G401 (cell line): ENCODE results near the gene BSN. TPM values are rescaled to one million over a fixed set of nuclear protein-coding genes. Genes with fewer than 3 reads are reported as not detected.
"Not testable (repeated sequence)": the region's sequence is repeated elsewhere in the genome, so short reads cannot be mapped to it uniquely, and the experiment has no call there.

Experiments
- DNase-seq: peaks from one replicate; pipeline ENCODE4 v3.0.0-alpha.2; 2015; ENCODE audit warnings: low spot score
- in situ Hi-C: cut with HindIII; loops from 2 replicates; pipeline ENCODE4 v1.10.0; 2016; ENCODE audit warnings: low sequenced_read_pairs, mixed read lengths
- total RNA-seq: library from RNA; depleted of rRNA; stranded (reverse); fragments of >200 nt; shearing (Covaris generic); gene quantifications from 2 replicates; pipeline ENCODE4 v1.2.3, GENCODE V29; 2014

The BSN gene
- total RNA-seq, 1 experiment from 2014 or later: 0.24 TPM

DNA sequence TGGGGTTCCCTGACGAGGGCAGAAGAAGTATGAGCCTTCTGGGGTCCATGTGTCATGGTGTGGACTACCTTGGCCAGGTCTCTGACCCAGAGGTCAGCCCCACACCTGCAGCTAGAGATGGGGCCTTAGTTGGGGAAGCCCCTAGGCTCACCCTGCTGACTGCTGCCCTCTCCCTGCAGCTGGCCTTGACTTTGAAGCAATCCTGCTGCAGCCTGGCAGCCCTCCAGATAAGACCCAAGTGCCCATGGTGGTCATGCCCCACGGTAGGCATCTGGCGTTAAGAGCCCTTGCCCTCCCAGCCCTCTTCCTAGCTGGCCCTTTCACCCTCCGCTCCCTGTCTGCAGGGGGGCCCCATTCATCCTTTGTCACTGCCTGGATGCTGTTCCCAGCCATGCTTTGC is 127.3 kb downstream of the BSN start:
- in situ Hi-C loops: no loop called here
- DNase-seq: no peak

DNA sequence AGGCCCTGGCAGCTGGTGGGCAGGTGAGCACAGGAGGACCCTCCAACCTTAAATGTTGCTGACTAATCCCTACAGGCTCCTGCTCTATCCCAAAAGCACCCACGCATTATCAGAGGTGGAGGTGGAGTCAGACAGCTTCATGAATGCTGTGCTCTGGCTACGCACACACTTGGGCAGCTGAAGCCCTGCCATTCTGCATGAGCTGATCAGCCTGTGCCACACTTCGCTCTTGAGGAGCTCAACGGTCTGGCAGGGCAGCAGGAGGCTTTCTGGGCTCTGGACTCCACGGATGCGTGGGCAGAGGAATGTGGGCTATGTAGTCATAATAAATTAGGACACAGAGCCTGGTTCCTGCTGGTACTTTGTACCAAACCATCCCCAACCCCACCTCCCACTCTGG is 128.9 kb downstream of the BSN start:
- DNase-seq: no peak
- in situ Hi-C loops: no loop called here

DNA sequence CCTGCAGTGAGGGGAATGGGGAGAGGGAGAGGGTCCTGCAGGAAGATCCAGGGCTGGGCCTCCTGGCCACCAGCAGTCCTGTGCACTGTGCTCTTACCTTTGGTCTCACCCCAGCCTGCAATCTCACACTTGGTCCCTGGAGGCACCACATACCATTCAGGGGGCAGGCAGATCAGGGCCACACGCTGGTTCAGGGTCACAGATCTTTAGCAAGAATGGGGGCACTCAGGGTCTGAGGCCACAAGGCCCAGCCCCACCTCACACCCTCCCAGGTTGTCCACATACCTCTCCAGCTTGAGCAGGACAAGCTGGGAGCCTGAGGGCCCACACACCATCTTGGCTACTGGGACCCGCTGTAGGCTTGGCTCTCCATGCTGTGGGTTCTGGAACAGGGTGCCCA is 130.2 kb downstream of the BSN start:
- in situ Hi-C loops: not testable (repeated sequence)

GRCh38 chr3:49685103-49685502 is 130.8 kb downstream of the BSN start:
- in situ Hi-C loops, DNase-seq: not testable (repeated sequence)

More for the DNA sequence above, 130.2 kb downstream of the BSN start:
- DNase-seq: not testable (repeated sequence)

- in situ Hi-C loops, DNase-seq: not testable (repeated sequence)
These were observed 131.6 kb downstream of the BSN start for GRCh38 chr3:49685846-49686245.

DNA sequence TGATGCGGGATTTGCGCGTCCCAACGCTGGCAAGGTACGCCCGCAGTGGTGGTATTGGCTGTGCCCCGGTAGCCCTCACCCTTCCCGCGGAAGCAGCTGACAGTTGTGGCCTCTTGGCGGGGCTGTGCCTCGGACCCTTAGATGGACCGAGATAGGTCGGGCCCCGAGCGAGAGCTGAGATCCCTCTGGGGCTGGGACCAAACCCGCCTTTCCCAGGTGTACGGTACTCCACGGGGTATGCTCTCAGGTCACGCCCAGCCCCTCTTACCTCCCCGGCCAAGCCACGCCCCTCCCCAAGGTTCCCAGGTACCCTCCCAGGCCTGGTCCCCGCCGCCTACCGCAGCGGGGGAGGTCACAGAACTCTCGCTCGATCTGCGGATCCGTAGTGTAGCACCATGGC is 132.1 kb downstream of the BSN start:
- in situ Hi-C loops, DNase-seq: not testable (repeated sequence)

DNA sequence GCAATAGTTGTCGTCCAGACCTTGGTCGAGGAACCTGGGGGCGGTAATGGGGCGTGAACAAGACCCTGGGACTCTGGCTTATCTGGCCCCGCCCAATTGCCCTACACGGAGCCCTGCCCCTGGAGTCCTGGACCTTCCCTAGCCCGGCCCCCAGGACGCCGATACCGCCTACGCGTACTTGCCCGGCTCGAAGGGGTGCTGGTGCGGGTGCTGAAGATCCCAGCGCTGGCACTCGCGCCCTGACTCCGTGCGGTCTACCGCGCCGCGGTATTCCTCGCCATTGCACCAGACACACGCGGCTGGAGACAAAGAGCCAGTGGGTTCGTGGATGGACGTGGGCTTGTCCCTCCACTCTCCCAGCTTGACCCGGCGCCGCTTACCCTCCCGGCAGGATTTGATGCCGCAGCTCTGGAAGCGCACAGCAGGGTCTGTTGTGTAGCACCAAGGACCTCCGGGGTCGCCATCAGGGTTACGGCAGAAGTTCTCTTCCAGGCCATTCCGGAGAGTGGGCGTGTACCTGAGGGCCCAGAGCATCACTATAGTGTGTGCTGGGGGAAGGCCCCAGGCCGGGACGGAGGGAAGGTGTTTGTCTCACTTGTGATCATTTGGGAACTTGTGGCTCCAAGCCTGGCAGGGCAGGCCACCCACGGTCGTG is 132.6 kb downstream of the BSN start:
- DNase-seq, in situ Hi-C loops: not testable (repeated sequence)

GRCh38 chr3:49687424-49687795 is 133.1 kb downstream of the BSN start:
- DNase-seq, in situ Hi-C loops: not testable (repeated sequence)

- DNase-seq, in situ Hi-C loops: not testable (repeated sequence)
These were observed 134.2 kb downstream of the BSN start for GRCh38 chr3:49688338-49689045.

DNA sequence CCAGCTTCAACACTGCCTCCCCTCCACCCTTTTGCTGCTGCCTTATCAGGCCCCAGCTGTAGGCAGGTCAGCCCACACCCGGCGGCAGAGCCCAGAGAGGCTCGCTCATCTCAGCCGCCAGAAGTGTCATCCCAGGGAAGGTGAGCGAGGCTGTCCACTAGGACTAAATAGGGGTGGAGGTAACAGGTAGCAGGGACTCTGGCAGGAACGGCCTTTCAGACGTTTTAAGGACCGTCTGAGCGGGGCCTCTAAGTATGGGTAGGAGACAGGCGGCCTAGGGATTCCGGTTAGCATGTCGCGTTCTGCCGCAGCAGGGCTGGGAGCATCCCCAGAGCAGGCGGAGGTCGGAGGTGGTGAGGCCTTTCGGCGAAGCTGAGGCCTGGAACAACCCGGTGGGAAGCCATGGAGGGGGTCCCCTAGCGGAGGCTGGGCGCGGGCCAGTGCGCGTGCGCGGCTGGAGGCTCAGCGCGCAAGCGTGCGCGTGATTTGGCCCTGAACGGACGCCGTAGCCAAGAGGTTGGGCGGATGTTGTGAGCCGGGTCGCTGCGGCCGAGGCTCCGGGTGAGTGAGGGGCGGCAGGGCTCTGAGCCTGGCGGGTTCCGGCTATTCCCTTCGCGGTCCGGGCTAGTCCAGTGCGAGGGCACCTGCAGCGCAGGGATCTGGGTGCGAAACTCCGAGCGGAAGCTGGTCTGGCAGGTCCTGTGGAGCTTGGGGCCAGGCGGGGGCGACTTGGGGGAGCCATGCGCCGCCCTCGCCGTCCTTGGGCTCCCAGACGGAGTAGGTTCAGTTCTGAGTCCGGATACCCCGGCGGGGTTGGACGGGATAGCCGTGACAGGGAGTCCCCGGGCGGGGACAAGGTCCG is 135.0 kb downstream of the BSN start, which contains the start of the genes MST1 and RNF123:
MST1 (minus strand) TSS at position 429 of the 862 bp plus-strand sequence. CDS start 783 bp downstream, outside the sequence.
RNF123 (plus strand) TSS at position 512 of the 862 bp plus-strand sequence. CDS start 1,609 bp downstream, outside the sequence.
- in situ Hi-C loops: no loop called here
- peak; percentile 79 for DNase-seq

DNA sequence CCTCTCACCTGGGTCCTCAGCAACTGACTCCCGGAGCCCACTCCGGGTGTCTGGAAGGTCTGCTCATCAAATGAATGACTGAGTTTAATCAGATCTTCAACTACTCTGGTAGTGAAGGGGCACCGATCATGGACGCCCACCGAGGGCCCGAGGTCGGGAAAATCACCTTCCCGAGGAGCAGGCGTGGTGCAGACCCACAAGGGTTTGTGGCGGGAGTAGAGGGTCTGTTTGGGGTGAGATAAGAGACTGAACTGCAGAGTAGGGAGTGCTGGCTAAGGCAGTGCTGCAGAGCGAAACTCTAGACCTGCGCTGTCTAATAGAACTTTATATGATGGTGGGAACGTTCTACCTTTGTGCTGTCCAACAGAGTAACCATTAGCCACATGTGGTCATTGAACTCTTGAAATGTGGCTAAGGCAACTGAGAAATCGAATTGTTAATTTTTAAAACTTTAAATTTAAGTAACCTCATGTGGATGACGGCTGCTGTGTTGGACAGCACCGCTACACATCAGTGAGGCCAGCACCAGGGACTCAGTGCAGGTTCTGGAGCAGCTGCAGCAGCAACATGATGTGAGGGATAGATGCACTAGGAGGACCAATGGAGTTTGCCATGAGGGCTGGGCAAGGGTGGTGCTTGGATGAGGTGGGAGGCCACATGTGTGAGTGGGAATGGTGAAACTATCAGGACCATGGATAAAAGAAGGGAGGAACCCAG is 135.8 kb downstream of the BSN start:
- DNase-seq, in situ Hi-C loops: not testable (repeated sequence)

DNA sequence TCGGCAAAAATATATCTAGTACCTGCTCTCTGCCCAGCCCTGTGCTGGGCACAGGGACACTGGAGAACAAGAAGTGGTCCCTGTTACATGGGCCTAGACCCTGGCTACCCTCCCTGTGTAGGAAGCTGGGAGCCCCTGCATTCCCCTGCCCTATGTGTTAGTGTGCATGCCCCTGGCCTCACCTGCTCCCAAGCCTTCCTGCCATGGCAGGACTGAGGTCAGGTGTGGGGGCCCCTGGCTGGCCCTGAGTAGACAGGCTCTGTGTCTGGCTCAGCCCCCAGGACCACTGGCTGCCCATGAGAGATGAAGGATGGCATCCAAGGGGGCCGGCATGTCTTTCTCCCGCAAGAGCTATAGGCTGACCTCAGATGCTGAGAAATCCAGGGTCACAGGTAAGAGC is 136.6 kb downstream of the BSN start:
- DNase-seq, in situ Hi-C loops: not testable (repeated sequence)

GRCh38 chr3:49691481-49691880 is 137.2 kb downstream of the BSN start:
- in situ Hi-C loops, DNase-seq: not testable (repeated sequence)

DNA sequence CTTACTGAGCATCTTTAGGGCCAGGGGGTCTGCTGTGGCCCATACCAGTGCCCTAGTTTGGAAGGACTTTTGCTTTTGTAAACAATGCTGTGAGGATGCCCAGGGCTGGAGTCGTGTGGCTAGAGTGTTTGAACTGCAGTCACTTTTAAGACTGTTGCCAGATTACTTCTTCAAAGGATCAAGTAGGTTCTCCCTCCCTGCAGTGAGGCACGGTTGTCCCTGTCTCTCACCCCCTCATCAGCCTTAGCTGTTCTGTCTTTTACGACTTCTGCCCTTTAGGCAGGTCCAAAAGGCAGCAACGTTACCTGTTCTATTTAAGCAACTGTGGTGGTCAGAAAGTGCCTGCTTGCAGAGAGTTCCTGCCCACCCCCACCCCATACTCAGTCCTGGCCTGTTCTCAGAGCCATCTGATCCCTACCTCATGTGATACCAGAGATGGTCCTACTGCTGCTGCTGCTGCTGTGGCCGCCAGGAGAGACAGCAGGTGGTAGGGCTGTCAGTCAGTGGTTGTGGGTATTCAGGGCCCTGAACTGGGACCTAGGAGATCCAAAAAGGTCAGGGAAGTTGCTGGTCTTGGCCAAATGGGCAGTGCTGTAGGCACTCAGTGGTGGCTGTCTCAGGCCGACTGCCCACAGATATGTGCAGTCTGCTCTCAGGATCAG is 140.3 kb downstream of the BSN start:
- in situ Hi-C loops, DNase-seq: not testable (repeated sequence)

DNA sequence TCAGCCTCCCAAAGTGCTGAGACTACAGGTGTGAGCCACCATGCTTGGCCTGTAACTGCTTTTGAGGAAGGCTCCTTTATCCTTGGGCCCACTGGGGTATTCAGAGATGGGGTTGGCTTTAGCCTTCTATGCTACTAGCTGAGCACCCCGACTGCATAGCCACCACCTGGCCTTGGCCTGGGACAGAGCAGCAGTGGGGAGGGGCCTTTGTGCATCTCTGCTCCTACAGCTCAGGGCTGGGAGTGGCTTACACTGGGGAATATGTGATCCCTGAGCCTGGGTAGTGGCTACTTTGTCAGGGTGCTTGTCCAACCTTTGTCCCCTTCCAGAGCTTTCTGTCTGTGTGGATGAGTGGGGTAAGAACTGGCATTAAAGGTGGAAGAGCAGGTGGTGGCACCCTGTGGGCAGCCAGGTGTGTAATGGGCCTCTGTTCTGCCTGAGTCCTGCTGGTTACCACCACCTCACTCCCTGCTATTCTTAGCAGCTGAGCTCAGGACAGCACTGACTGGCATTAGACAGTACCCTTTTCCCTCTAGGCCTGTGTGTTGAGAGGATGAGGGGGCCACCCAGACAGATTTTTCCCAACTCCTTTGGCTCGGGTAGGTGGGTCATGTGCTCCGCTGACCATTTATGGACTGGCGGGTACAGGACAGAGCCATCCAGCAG is 141.2 kb downstream of the BSN start:
- in situ Hi-C loops: not testable (repeated sequence)
- peak; percentile 40 for DNase-seq

GRCh38 chr3:49699281-49699979 is 145.2 kb downstream of the BSN start:
- no peak for DNase-seq
- in situ Hi-C loops: no loop called here

DNA sequence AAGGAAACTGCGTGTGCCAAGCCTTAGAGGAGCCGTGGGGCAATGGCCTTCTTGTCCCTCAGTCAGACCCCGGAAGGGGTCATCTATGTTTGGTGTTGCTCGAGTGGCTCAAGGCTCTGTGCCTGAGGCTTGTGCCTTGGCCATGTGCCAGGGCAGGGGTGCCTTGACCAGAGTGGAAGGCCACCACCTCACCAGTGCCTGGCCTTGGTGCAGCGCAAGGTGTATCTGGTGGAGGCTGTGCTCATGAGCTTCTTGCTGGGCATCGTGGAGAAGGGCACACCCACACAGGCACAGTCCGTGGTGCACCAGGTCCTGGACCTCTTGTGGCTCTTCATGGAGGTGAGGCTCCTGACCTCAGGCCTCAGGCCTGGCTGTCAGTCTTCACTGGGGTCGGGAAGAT is 145.7 kb downstream of the BSN start:
- DNase-seq: no peak
- in situ Hi-C loops: no loop called here
